ENCODE results near the gene LMTK2. TPM values are rescaled to one million over a fixed set of nuclear protein-coding genes. Genes with fewer than 3 reads are reported as not detected.

LMTK2 gene
- total and polyA plus RNA-seq, 2 experiments from 2014 or later = 6.1 to 30.8 TPM

DNA sequence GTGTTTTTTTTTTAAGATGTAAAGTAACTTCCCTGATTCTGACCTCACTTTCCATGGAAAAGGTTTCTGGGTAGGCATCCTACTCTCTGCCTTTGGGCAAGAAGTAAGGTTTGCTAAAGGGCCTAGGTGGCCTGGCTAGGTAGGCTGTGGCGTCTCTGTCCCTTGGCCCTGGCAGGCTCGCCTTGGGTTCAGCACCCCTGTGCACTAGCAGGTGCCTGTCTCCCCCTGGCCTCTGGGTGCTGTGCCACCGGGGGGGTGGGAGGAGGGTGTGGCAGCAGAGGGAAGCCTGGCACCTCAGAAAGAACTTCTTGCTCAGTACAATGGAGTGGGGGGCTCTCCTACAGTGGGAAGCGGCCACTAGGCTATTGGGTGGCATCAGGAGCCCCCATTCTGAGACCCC is 131.4 kb downstream of the LMTK2 start:
- ATAC-seq (no peak), DNase-seq (ENCODE audit: low spot score) (no peak)
- TF ChIP-seq EZH2phosphoT487 (IDR thresholded peaks at IDR 0.05; ENCODE audit: unreplicated experiment) (no peak), ZNF331 (CRISPR knock-in tag; IDR thresholded peaks at IDR 0.05; ENCODE audit: low read depth) (no peak)
- H3K4me1 ChIP-seq (ENCODE audit: insufficient read depth) = no peaks in the 10 kb centered on the region
- peaks cover 7% of the 10 kb centered on the region for H3K27me3 Mint-ChIP-seq (ENCODE audit: insufficient read depth, low read depth, poor library complexity)
- no peak overlapping the region for H3K4me3 Mint-ChIP-seq
- H3K4me2 ChIP-seq = no peak overlapping the region
- no peaks in the 10 kb centered on the region for H3K27me3 ChIP-seq (ENCODE audit: insufficient read depth)
- H3K27ac Mint-ChIP-seq = no peak overlapping the region
- no peaks in the 10 kb centered on the region; the same call in 2 of the 3 replicates for H3K36me3 Mint-ChIP-seq (ENCODE audit: low read depth)
- H3K9me3 Mint-ChIP-seq = no peaks in the 10 kb centered on the region
- no peaks in the 10 kb centered on the region for H3K36me3 ChIP-seq (ENCODE audit: insufficient read depth)
- no peaks in the 10 kb centered on the region for H3K9me2 ChIP-seq (ENCODE audit: insufficient read depth)
- no peaks in the 10 kb centered on the region for H3K79me2 ChIP-seq (replicated peaks; ENCODE audit: insufficient read depth)
- no peaks in the 10 kb centered on the region for H4K20me1 ChIP-seq (replicated peaks; ENCODE audit: insufficient read depth)
- no peak overlapping the region for H3K27ac ChIP-seq (ENCODE audit: low read depth)
- no peaks in the 10 kb centered on the region for H3K4me1 Mint-ChIP-seq
- no peaks in the 10 kb centered on the region for H3F3A ChIP-seq (replicated peaks; ENCODE audit: low read depth)
- H2AFZ ChIP-seq = no peak overlapping the region
- H3K4me3 ChIP-seq = no peak overlapping the region

DNA sequence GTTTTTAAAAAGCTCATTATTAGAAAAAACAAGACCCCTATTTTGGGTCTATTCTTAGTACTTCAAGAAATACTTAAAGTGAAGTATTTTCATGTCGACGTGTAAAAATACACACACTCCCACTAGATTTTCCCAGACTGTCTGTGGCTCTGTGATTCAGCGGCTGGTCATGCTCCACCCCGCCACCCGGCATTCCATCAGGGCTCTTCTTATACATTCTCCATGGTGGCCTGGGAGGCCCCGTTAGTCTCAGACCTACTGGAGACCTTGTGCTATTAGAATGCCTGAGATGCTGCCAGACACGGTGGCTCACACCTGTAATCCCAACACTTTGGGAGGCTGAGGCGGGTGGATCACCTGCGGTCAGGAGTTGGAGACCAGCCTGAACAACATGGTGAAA is 132.3 kb downstream of the LMTK2 start:
- no peak overlapping the region for H3K4me2 ChIP-seq

More for the DNA sequence above, 132.3 kb downstream of the LMTK2 start:
- no peaks in the 10 kb centered on the region for H3K9me2 ChIP-seq (ENCODE audit: insufficient read depth)
- peaks cover 7% of the 10 kb centered on the region for H3K27me3 Mint-ChIP-seq (ENCODE audit: insufficient read depth, low read depth, poor library complexity)
- no peaks in the 10 kb centered on the region for H3K36me3 ChIP-seq (ENCODE audit: insufficient read depth)
- ATAC-seq (no peak), DNase-seq (ENCODE audit: low spot score) (no peak)
- H3K4me3 Mint-ChIP-seq = no peak overlapping the region
- no peak overlapping the region for H3K27ac ChIP-seq (ENCODE audit: low read depth)
- no peaks in the 10 kb centered on the region for H3K79me2 ChIP-seq (replicated peaks; ENCODE audit: insufficient read depth)
- H3K9me3 Mint-ChIP-seq = no peaks in the 10 kb centered on the region
- no peaks in the 10 kb centered on the region; the same call in 2 of the 3 replicates for H3K36me3 Mint-ChIP-seq (ENCODE audit: low read depth)
- no peaks in the 10 kb centered on the region for H3F3A ChIP-seq (replicated peaks; ENCODE audit: low read depth)
- H3K4me1 Mint-ChIP-seq = no peaks in the 10 kb centered on the region
- H4K20me1 ChIP-seq (replicated peaks; ENCODE audit: insufficient read depth) = no peaks in the 10 kb centered on the region
- H3K27me3 ChIP-seq (ENCODE audit: insufficient read depth) = no peaks in the 10 kb centered on the region
- H3K27ac Mint-ChIP-seq = no peak overlapping the region
- no peaks in the 10 kb centered on the region for H3K4me1 ChIP-seq (ENCODE audit: insufficient read depth)
- H2AFZ ChIP-seq = no peak overlapping the region
- no peak overlapping the region for H3K4me3 ChIP-seq
- no peak for TF ChIP-seq ZNF114 (CRISPR knock-in tag; IDR thresholded peaks at IDR 0.05)
- TF ChIP-seq ZNF331 (CRISPR knock-in tag; IDR thresholded peaks at IDR 0.05; ENCODE audit: low read depth) = no peak
- TF ChIP-seq ETS1 (IDR thresholded peaks at IDR 0.05) = no peak
- no peak for TF ChIP-seq EZH2 (IDR thresholded peaks at IDR 0.05; ENCODE audit: low read depth, unreplicated experiment)
- TF ChIP-seq CREB1 (CRISPR knock-in tag; IDR thresholded peaks at IDR 0.05; ENCODE audit: low read depth) = no peak
- TF ChIP-seq, protein P1, sequence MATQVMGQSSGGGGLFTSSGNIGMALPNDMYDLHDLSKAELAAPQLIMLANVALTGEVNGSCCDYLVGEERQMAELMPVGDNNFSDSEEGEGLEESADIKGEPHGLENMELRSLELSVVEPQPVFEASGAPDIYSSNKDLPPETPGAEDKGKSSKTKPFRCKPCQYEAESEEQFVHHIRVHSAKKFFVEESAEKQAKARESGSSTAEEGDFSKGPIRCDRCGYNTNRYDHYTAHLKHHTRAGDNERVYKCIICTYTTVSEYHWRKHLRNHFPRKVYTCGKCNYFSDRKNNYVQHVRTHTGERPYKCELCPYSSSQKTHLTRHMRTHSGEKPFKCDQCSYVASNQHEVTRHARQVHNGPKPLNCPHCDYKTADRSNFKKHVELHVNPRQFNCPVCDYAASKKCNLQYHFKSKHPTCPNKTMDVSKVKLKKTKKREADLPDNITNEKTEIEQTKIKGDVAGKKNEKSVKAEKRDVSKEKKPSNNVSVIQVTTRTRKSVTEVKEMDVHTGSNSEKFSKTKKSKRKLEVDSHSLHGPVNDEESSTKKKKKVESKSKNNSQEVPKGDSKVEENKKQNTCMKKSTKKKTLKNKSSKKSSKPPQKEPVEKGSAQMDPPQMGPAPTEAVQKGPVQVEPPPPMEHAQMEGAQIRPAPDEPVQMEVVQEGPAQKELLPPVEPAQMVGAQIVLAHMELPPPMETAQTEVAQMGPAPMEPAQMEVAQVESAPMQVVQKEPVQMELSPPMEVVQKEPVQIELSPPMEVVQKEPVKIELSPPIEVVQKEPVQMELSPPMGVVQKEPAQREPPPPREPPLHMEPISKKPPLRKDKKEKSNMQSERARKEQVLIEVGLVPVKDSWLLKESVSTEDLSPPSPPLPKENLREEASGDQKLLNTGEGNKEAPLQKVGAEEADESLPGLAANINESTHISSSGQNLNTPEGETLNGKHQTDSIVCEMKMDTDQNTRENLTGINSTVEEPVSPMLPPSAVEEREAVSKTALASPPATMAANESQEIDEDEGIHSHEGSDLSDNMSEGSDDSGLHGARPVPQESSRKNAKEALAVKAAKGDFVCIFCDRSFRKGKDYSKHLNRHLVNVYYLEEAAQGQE (IDR thresholded peaks at IDR 0.05; ENCODE audit: unreplicated experiment) = no peak
- no peak for TF ChIP-seq JUNB (IDR thresholded peaks at IDR 0.05; ENCODE audit: unreplicated experiment)
